Measurements from ENCODE around the gene PLEKHA5.

DNA sequence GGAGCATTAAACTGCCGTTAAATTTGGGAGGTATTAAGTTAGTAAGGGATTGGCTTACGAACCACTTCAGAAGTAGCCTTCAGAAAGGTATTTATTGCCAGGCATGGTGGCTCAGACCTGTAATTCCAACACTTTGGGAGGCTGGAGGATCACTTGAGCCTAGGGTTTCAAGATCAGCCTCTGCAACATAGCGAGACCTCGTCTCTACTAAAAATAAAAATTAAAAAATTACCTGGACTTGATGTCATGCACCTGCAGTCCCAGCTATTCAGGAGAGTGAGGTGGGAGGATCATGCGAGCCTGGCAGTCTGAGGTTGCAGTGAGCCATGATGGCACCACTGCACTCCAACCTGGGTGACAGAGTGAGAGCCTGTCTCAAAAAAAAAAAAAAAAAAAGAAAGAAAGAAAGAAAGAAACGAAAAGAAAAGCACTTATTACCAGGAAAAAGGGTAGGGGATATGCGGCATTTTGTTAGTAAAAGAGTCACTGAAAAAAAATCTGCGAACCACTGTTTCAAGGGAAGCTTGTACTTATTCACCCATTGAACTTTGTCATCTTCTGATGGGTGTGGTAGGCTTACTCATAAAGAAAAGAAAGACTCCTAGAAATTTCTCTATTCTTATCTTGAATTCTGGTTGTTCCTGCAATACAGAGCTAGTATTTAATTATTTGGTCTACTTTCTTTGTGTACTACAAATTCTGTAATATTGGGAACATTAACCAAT, 33.6 kb upstream of the PLEKHA5 start:
- TF ChIP-seq, protein P1, sequence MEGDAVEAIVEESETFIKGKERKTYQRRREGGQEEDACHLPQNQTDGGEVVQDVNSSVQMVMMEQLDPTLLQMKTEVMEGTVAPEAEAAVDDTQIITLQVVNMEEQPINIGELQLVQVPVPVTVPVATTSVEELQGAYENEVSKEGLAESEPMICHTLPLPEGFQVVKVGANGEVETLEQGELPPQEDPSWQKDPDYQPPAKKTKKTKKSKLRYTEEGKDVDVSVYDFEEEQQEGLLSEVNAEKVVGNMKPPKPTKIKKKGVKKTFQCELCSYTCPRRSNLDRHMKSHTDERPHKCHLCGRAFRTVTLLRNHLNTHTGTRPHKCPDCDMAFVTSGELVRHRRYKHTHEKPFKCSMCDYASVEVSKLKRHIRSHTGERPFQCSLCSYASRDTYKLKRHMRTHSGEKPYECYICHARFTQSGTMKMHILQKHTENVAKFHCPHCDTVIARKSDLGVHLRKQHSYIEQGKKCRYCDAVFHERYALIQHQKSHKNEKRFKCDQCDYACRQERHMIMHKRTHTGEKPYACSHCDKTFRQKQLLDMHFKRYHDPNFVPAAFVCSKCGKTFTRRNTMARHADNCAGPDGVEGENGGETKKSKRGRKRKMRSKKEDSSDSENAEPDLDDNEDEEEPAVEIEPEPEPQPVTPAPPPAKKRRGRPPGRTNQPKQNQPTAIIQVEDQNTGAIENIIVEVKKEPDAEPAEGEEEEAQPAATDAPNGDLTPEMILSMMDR (IDR thresholded peaks at IDR 0.05), result no peak
- TF ChIP-seq POLR2A (IDR thresholded peaks at IDR 0.05), result no peak

Measured in body of pancreas (tissue), 4 donors.